HepG2 (cell line): ENCODE measurements around the gene PIM1. TPM values are rescaled to one million over a fixed set of nuclear protein-coding genes. Genes with fewer than 3 reads are reported as not detected.

Experiments used
- ARNT2 ChIP-seq: sonication (generic); formaldehyde crosslinking; IDR thresholded peaks from 2 replicates; pipeline ENCODE4 v1.8.0; 2022; ENCODE audit warnings: mild to moderate bottlenecking, low read depth, missing genetic modification reagents, moderate library complexity
- BCL6 ChIP-seq: IDR thresholded peaks from 2 replicates; pipeline ENCODE4 v1.6.1; 2016; ENCODE audit warnings: missing genetic modification reagents, missing compliant biosample characterization
- EP300 ChIP-seq, 3 experiments: sonication (generic) in 1 of 3; formaldehyde crosslinking in 1 of 3; IDR thresholded peaks; 2 replicates each; pipeline versions ENCODE4 v1.5.1 to v1.6.1; 2011 to 2020; ENCODE audit warnings: low read depth in 2 of 3, low read length in 2 of 3, borderline replicate concordance in 1 of 3, improper control_type of control experiment in 1 of 3, mild to moderate bottlenecking in 1 of 3, missing genetic modification reagents in 1 of 3, moderate library complexity in 1 of 3
- MEF2D ChIP-seq: sonication (generic); formaldehyde crosslinking; IDR thresholded peaks from 2 replicates; pipeline ENCODE4 v1.5.1; 2020; ENCODE audit warnings: mild to moderate bottlenecking, missing genetic modification reagents
- PRMT3 ChIP-seq: sonication (generic); formaldehyde crosslinking; IDR thresholded peaks from 2 replicates; pipeline ENCODE4 v1.8.1; 2022; ENCODE audit warnings: low read depth, mild to moderate bottlenecking, moderate library complexity, missing genetic modification reagents, borderline replicate concordance
- RNF2 ChIP-seq: fragments of 450-650 bp; conservative IDR thresholded peaks from 2 replicates; pipeline ENCODE4 v1.6.1; 2016; ENCODE audit warnings: low read depth
- SNAPC2 ChIP-seq: sonication (generic); formaldehyde crosslinking; IDR thresholded peaks from 2 replicates; pipeline ENCODE4 v1.8.1; 2022; ENCODE audit warnings: mild to moderate bottlenecking, missing genetic modification reagents
- SP1 ChIP-seq, 2 experiments: fragments of 450-650 bp in 1 of 2; sonication (generic) in 1 of 2; formaldehyde crosslinking in 1 of 2; IDR thresholded peaks; 2 replicates each; pipeline versions ENCODE4 v1.4.0 to v1.6.1; 2016 to 2020; ENCODE audit warnings: missing genetic modification reagents in 1 of 2
- SRSF9 ChIP-seq: fragments of 200-400 bp; formaldehyde crosslinking; IDR thresholded peaks from 2 replicates; pipeline ENCODE4 v1.6.1; 2018; ENCODE audit warnings: borderline replicate concordance, mild to moderate bottlenecking, low read depth, low read length; ENCODE audit not compliant: insufficient read depth, poor library complexity, severe bottlenecking
- TBX2 ChIP-seq: sonication (generic); formaldehyde crosslinking; IDR thresholded peaks from 2 replicates; pipeline ENCODE4 v1.5.0; 2020; ENCODE audit warnings: missing genetic modification reagents, mild to moderate bottlenecking, borderline replicate concordance
- U2AF1 ChIP-seq: fragments of 200-400 bp; formaldehyde crosslinking; optimal IDR thresholded peaks from 2 replicates; pipeline ENCODE3; 2017; ENCODE audit warnings: mild to moderate bottlenecking, low read depth, low read length
- ZBTB33 ChIP-seq: sonication (generic); formaldehyde crosslinking; IDR thresholded peaks from 2 replicates; pipeline ENCODE4 v1.4.0; 2020; ENCODE audit warnings: missing genetic modification reagents
- ZEB1 ChIP-seq: IDR thresholded peaks from 2 replicates; pipeline ENCODE4 v1.6.1; 2012; ENCODE audit warnings: mild to moderate bottlenecking, low read depth, inconsistent platforms; ENCODE audit not compliant: insufficient replicate concordance
- ZNF124 ChIP-seq: sonication (generic); formaldehyde crosslinking; IDR thresholded peaks from 2 replicates; pipeline ENCODE4 v1.4.0; 2020; ENCODE audit warnings: missing genetic modification reagents
- ZNF616 ChIP-seq: sonication (generic); formaldehyde crosslinking; IDR thresholded peaks from 2 replicates; pipeline ENCODE4 v1.5.0; 2020; ENCODE audit warnings: low read depth, mild to moderate bottlenecking, missing genetic modification reagents
- ZNF737 ChIP-seq: sonication (generic); formaldehyde crosslinking; IDR thresholded peaks from 2 replicates; pipeline ENCODE4 v1.5.0; 2020; ENCODE audit warnings: missing genetic modification reagents, mild to moderate bottlenecking, borderline replicate concordance
- ZSCAN30 ChIP-seq: sonication (generic); formaldehyde crosslinking; IDR thresholded peaks from 2 replicates; pipeline ENCODE4 v1.5.0; 2020; ENCODE audit warnings: mild to moderate bottlenecking, missing genetic modification reagents
- polyA plus RNA-seq, 8 experiments: library from polyadenylated mRNA; depleted of rRNA in 3 of 8; stranded (reverse) in 7 of 8; unstranded in 1 of 8; fragments of >200 nt; fragmentation: Illumina TruSeq in 4 of 8; extraction: Trizol in 4 of 8; gene quantifications; 2 replicates each; pipeline versions ENCODE4 v1.2.1 to v1.2.3, GENCODE V29; 2011 to 2016; ENCODE audit warnings: low read depth in 4 of 8, missing spikeins in 1 of 8, mixed read lengths in 1 of 8; ENCODE audit not compliant: insufficient read depth in 1 of 8
- total RNA-seq, 5 experiments: library from RNA; depleted of rRNA; stranded (reverse); fragments of >200 nt; fragmentation: Illumina TruSeq; extraction: Trizol; gene quantifications; 2 replicates each; pipeline ENCODE4 v1.2.3, GENCODE V29; 2016; ENCODE audit warnings: low read depth in 1 of 5
- TF ChIP-seq, protein P1 (sequence below): sonication (generic); formaldehyde crosslinking; IDR thresholded peaks from 2 replicates; pipeline ENCODE4 v1.4.0; 2020; ENCODE audit warnings: missing genetic modification reagents

Gene PIM1
- total and polyA plus RNA-seq, 2 of the 13 experiments (the other 11 are each of a cell fraction or from before 2014, with no cell fraction given) = 29.4 to 117 TPM

DNA sequence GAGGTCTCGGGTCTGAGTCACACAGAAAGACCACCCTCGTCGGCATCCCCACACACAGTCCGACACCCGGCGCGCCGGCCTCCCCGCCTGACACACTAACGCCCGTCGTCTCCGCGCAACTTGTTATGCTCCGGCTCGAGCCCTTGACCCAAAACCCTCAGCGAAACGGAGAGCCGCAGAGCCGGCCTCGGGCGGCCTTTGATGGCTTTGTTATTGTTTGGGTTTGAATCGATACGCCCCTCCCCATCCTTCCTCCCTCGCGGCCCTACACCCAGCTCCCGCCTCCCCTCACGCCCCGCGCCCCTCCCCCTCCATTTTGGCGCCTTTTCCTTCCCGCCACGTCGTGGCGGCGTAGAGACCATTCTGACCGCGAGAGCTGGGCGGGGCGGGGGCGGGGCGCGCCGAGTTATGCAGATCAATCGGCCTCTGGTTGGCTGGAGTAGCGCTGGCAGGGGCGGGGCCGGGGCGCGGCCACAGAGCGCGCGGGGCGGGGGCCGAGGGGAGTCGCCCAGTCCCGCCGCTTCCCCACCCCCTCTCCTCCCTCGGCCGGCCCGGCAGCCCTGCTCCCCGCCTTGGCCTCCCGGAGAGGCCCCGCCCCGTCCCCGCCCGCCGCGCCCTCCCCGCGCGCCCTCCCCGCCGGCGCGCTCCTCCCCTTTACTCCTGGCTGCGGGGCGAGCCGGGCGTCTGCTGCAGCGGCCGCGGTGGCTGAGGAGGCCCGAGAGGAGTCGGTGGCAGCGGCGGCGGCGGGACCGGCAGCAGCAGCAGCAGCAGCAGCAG, at the start of gene PIM1 (continued):
- TF ChIP-seq ZBTB33 (CRISPR knock-in tag) = peak; percentile 65; the same call in 1 of the 2 replicates
- TF ChIP-seq MEF2D (CRISPR knock-in tag) = peak; percentile 78
- peak; percentile 49; the same call in 1 of the 2 replicates for TF ChIP-seq SP1 (IDR thresholded peaks at IDR 0.05)
- TF ChIP-seq SP1 (CRISPR knock-in tag; IDR thresholded peaks at IDR 0.05) = peak; percentile 94
- TF ChIP-seq SNAPC2 = no peak; the same call in 1 of the 2 replicates
- TF ChIP-seq, protein P1, sequence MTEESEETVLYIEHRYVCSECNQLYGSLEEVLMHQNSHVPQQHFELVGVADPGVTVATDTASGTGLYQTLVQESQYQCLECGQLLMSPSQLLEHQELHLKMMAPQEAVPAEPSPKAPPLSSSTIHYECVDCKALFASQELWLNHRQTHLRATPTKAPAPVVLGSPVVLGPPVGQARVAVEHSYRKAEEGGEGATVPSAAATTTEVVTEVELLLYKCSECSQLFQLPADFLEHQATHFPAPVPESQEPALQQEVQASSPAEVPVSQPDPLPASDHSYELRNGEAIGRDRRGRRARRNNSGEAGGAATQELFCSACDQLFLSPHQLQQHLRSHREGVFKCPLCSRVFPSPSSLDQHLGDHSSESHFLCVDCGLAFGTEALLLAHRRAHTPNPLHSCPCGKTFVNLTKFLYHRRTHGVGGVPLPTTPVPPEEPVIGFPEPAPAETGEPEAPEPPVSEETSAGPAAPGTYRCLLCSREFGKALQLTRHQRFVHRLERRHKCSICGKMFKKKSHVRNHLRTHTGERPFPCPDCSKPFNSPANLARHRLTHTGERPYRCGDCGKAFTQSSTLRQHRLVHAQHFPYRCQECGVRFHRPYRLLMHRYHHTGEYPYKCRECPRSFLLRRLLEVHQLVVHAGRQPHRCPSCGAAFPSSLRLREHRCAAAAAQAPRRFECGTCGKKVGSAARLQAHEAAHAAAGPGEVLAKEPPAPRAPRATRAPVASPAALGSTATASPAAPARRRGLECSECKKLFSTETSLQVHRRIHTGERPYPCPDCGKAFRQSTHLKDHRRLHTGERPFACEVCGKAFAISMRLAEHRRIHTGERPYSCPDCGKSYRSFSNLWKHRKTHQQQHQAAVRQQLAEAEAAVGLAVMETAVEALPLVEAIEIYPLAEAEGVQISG (CRISPR knock-in tag) = peak; percentile 63
- no peak for TF ChIP-seq PRMT3 (CRISPR knock-in tag)
- peak; percentile 96 for TF ChIP-seq TBX2
- TF ChIP-seq ZNF124 = no peak; the same call in 1 of the 2 replicates
- TF ChIP-seq ZNF616 (CRISPR knock-in tag) = 0 out of 2 replicates have a peak, but pooled peaks have one; percentile 31
- no peak; the same call in 1 of the 2 replicates for TF ChIP-seq RNF2
- peak; percentile 56 to 95; a peak in 3 of 4 replicates for TF ChIP-seq EP300 (IDR thresholded peaks at IDR 0.05; ENCODE audit: low read depth in 2 of 2, low read length in 2 of 2)
- peak; percentile 83 for TF ChIP-seq EP300 (CRISPR knock-in tag; IDR thresholded peaks at IDR 0.05; ENCODE audit: borderline replicate concordance)
- peak; percentile 67 for TF ChIP-seq ZEB1
- no peak for TF ChIP-seq ZNF737
- no peak; the same call in 1 of the 2 replicates for TF ChIP-seq ZSCAN30 (CRISPR knock-in tag)
- TF ChIP-seq ARNT2 = peak; percentile 16; the same call in 1 of the 2 replicates
- TF ChIP-seq BCL6 (CRISPR knock-in tag) = peak; percentile 94
- no peak for TF ChIP-seq SRSF9
- no peak for TF ChIP-seq U2AF1
